HepG2 (cell line): ENCODE data around the gene ABCC1. TPM values are rescaled to one million over a fixed set of nuclear protein-coding genes. Genes with fewer than 3 reads are reported as not detected.
A peak's percentile ranks its signal among the peaks of the same experiment; 100 is the strongest.

Source experiments
- ATAC-seq: fragments of 200-7000 bp; cut with Tn5 transposase; 3 replicates; pipeline ENCODE4 v1.9.1; 2020; ENCODE audit warnings: mild to moderate bottlenecking, moderate library complexity
- BruUV-seq: library from RNA; stranded (reverse); fragments of 400-500 nt; replicated peaks from 2 replicates; lab custom pipeline; 2021; lab: Mats Ljungman, UMichigan
- CTCF ChIA-PET: fragments of 300-600 bp; formaldehyde crosslinking; extraction: SDS; loops from one replicate; lab custom pipeline; 2021; ENCODE audit warnings: low total read pairs, inconsistent platforms, low intra/inter-chr PET ratio; lab: Yijun Ruan, JAX
- POLR2A ChIA-PET: fragments of 350-600 bp; sonication (Branson Sonifier 250); formaldehyde crosslinking; loops from one replicate; lab custom pipeline; 2020; ENCODE audit warnings: antibody characterized with exemption, inconsistent platforms; lab: Yijun Ruan, JAX
- DNase-seq: peaks from one replicate; pipeline ENCODE4 v3.0.0-alpha.2; 2015; ENCODE audit warnings: low spot score
- FAIRE-seq: peaks from 3 replicates; lab custom pipeline; 2011; peaks lifted over from hg19 to GRCh38; lab: Jason Lieb, UNC
- H2AFZ ChIP-seq: one replicate; pipeline ENCODE4 v1.6.1; 2011; ENCODE audit warnings: low read length, inconsistent platforms
- H3K27ac ChIP-seq: fragments of 300-600 bp; 3 replicates; pipeline ENCODE4 v1.8.0; 2011; ENCODE audit warnings: mixed run types, mild to moderate bottlenecking, mixed read lengths, low read length, inconsistent platforms; ENCODE audit not compliant: insufficient read depth; ENCODE audit errors: extremely low read length
- H3K27me3 ChIP-seq, 2 experiments: fragments of 200-600 bp in 1 of 2; 2 replicates in 1 of 2; 3 replicates in 1 of 2; pipeline versions ENCODE4 v1.6.0 to v1.8.0; 2011; ENCODE audit warnings: low read length in 2 of 2, mild to moderate bottlenecking in 2 of 2, moderate library complexity in 2 of 2, inconsistent platforms in 1 of 2; ENCODE audit not compliant: insufficient read depth in 2 of 2, control insufficient read depth in 1 of 2
- H3K36me3 ChIP-seq, 2 experiments: fragments of 200-600 bp in 1 of 2; replicated peaks in 1 of 2; 2 replicates in 1 of 2; 3 replicates in 1 of 2; pipeline versions ENCODE4 v1.5.1 to v1.8.0; 2011; ENCODE audit warnings: low read length in 2 of 2, inconsistent platforms in 1 of 2; ENCODE audit not compliant: insufficient read depth in 2 of 2, control insufficient read depth in 1 of 2
- H3K4me1 ChIP-seq: 2 replicates; pipeline ENCODE4 v1.5.1; 2012; ENCODE audit warnings: low read length, inconsistent platforms; ENCODE audit not compliant: insufficient read depth
- H3K4me2 ChIP-seq: 2 replicates; pipeline ENCODE4 v1.6.0; 2011; ENCODE audit warnings: low read depth, low read length, inconsistent platforms
- H3K4me3 ChIP-seq, 3 experiments: fragments of 200-600 bp in 1 of 3; sonication (generic), shearing (Covaris generic) in 1 of 3; replicated peaks in 1 of 3; 2 replicates each; pipeline ENCODE4 v1.5.1; 2011 to 2016; ENCODE audit warnings: low read length in 3 of 3, inconsistent platforms in 2 of 3, low read depth in 2 of 3, mild to moderate bottlenecking in 2 of 3, control low read depth in 1 of 3, mixed read lengths in 1 of 3; ENCODE audit not compliant: insufficient read depth in 1 of 3
- H3K79me2 ChIP-seq: one replicate; pipeline ENCODE4 v1.6.1; 2011; ENCODE audit warnings: low read length, inconsistent platforms; ENCODE audit not compliant: insufficient read depth
- H3K9ac ChIP-seq: 2 replicates; pipeline ENCODE4 v1.6.0; 2011; ENCODE audit warnings: mild to moderate bottlenecking, low read depth, low read length, inconsistent platforms; ENCODE audit not compliant: insufficient read depth
- H3K9me3 ChIP-seq: 2 replicates; pipeline ENCODE4 v1.5.1; 2012; ENCODE audit warnings: mild to moderate bottlenecking, low read length
- H4K20me1 ChIP-seq: 2 replicates; pipeline ENCODE4 v1.6.0; 2011; ENCODE audit warnings: inconsistent platforms, mild to moderate bottlenecking, low read length, moderate library complexity; ENCODE audit not compliant: insufficient read depth
- ADNP ChIP-seq: sonication (generic); formaldehyde crosslinking; IDR thresholded peaks from 2 replicates; pipeline ENCODE4 v1.4.0; 2020; ENCODE audit warnings: missing genetic modification reagents
- AGO2 ChIP-seq: fragments of 200-400 bp; formaldehyde crosslinking; optimal IDR thresholded peaks from 2 replicates; pipeline ENCODE3; 2017; ENCODE audit warnings: mild to moderate bottlenecking, low read depth, low read length, moderate library complexity
- FOSL1 ChIP-seq: sonication (generic); formaldehyde crosslinking; IDR thresholded peaks from 2 replicates; pipeline ENCODE4 v1.9.0; 2021; ENCODE audit warnings: missing genetic modification reagents, borderline replicate concordance
- FOSL2 ChIP-seq: sonication (generic); formaldehyde crosslinking; IDR thresholded peaks from 2 replicates; pipeline ENCODE4 v1.4.0; 2020; ENCODE audit warnings: missing genetic modification reagents
- MYC ChIP-seq: sonication (generic); formaldehyde crosslinking; IDR thresholded peaks from 2 replicates; pipeline ENCODE4 v1.9.0; 2021; ENCODE audit warnings: missing genetic modification reagents, borderline replicate concordance
- POLR2AphosphoS5 ChIP-seq: IDR thresholded peaks from 2 replicates; pipeline ENCODE4 v1.6.1; 2012; ENCODE audit warnings: low read depth, low read length
- RXRA ChIP-seq: sonication (generic); formaldehyde crosslinking; IDR thresholded peaks from 2 replicates; pipeline ENCODE4 v1.5.1; 2020; ENCODE audit warnings: missing genetic modification reagents
- SP2 ChIP-seq: sonication (generic); formaldehyde crosslinking; IDR thresholded peaks from 2 replicates; pipeline ENCODE4 v1.5.1; 2020; ENCODE audit warnings: mild to moderate bottlenecking, missing genetic modification reagents
- ZBTB21 ChIP-seq: sonication (generic); formaldehyde crosslinking; IDR thresholded peaks from 2 replicates; pipeline ENCODE4 v1.4.0; 2020; ENCODE audit warnings: missing genetic modification reagents
- ZNF24 ChIP-seq: fragments of 450-650 bp; IDR thresholded peaks from 2 replicates; pipeline ENCODE4 v1.6.1; 2017; ENCODE audit warnings: antibody characterized with exemption, mild to moderate bottlenecking
- ZNF274 ChIP-seq: sonication (generic); formaldehyde crosslinking; IDR thresholded peaks from 2 replicates; pipeline ENCODE4 v1.5.1; 2020; ENCODE audit warnings: mild to moderate bottlenecking, missing genetic modification reagents
- ZNF501 ChIP-seq: sonication (generic); formaldehyde crosslinking; IDR thresholded peaks from 2 replicates; pipeline ENCODE4 v1.5.1; 2020; ENCODE audit warnings: mild to moderate bottlenecking, moderate library complexity, missing genetic modification reagents
- ZNF572 ChIP-seq: sonication (generic); formaldehyde crosslinking; IDR thresholded peaks from 2 replicates; pipeline ENCODE4 v1.5.1; 2020; ENCODE audit warnings: mild to moderate bottlenecking, missing genetic modification reagents
- WGBS: methylation state at CpG from one replicate; pipeline ENCODE4 v1.1.6; 2017; ENCODE audit warnings: low lambda C conversion rate; 5-methylcytosine and 5-hydroxymethylcytosine counted together
- in situ Hi-C: cut with HindIII; loops from 2 replicates; pipeline ENCODE4 v1.10.0; 2017; ENCODE audit warnings: low pct_unique_long_range_greater_than_20kb; ENCODE audit not compliant: extremely low pct_ligation_motif_present
- intact Hi-C: fragments of 100-400 bp; cut with micrococcal nuclease; formaldehyde crosslinking; loops from one replicate; pipeline ENCODE4 v1.10.0; 2022; ENCODE audit not compliant: unreplicated experiment
- polyA plus RNA-seq, 8 experiments: library from polyadenylated mRNA; depleted of rRNA in 3 of 8; stranded (reverse) in 7 of 8; unstranded in 1 of 8; fragments of >200 nt; fragmentation: Illumina TruSeq in 4 of 8; extraction: Trizol in 4 of 8; gene quantifications; 2 replicates each; pipeline versions ENCODE4 v1.2.1 to v1.2.3, GENCODE V29; 2011 to 2016; ENCODE audit warnings: low read depth in 4 of 8, missing spikeins in 1 of 8, mixed read lengths in 1 of 8; ENCODE audit not compliant: insufficient read depth in 1 of 8
- total RNA-seq, 5 experiments: library from RNA; depleted of rRNA; stranded (reverse); fragments of >200 nt; fragmentation: Illumina TruSeq; extraction: Trizol; gene quantifications; 2 replicates each; pipeline ENCODE4 v1.2.3, GENCODE V29; 2016; ENCODE audit warnings: low read depth in 1 of 5
- TF ChIP-seq, protein P1 (sequence below): fragments of 450-650 bp; IDR thresholded peaks from 2 replicates; pipeline ENCODE4 v1.6.1; 2016
- TF ChIP-seq, protein P2 (sequence below): sonication (generic); formaldehyde crosslinking; IDR thresholded peaks from 2 replicates; pipeline ENCODE4 v1.5.0; 2020; ENCODE audit warnings: mild to moderate bottlenecking, missing genetic modification reagents, moderate library complexity
- TF ChIP-seq, protein P3 (sequence below): sonication (generic); formaldehyde crosslinking; IDR thresholded peaks from 2 replicates; pipeline ENCODE4 v1.4.0; 2020; ENCODE audit warnings: missing genetic modification reagents, borderline replicate concordance

ABCC1 gene
- total and polyA plus RNA-seq, 2 of the 13 experiments (the other 11 are each of a cell fraction or from before 2014, with no cell fraction given): 13.0 to 30.6 TPM

DNA sequence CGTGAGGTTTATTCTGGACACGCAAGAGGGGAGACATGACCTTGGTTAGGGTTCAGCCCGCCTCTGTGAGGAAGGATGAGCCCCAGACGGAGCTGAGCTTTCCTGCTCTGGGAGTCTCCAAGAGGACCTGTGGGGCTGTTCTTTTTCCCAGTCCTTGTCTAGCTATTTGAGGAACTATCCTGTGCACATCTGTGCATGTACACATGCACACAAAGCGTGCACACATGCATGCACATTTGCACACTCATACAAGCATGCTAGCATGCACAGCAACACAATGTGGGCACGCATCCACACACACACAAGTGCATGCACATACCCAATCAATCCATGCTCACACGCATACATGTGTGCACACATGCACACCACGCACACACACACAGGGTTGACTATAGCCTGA is 233.5 kb downstream of the ABCC1 start (continued):
- TF ChIP-seq, protein P1, sequence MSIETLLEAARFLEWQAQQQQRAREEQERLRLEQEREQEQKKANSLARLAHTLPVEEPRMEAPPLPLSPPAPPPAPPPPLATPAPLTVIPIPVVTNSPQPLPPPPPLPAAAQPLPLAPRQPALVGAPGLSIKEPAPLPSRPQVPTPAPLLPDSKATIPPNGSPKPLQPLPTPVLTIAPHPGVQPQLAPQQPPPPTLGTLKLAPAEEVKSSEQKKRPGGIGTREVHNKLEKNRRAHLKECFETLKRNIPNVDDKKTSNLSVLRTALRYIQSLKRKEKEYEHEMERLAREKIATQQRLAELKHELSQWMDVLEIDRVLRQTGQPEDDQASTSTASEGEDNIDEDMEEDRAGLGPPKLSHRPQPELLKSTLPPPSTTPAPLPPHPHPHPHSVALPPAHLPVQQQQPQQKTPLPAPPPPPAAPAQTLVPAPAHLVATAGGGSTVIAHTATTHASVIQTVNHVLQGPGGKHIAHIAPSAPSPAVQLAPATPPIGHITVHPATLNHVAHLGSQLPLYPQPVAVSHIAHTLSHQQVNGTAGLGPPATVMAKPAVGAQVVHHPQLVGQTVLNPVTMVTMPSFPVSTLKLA: peak; percentile 76
- TF ChIP-seq FOSL1 (CRISPR knock-in tag): no peak
- TF ChIP-seq, all 625 proteins: peak for 6

DNA sequence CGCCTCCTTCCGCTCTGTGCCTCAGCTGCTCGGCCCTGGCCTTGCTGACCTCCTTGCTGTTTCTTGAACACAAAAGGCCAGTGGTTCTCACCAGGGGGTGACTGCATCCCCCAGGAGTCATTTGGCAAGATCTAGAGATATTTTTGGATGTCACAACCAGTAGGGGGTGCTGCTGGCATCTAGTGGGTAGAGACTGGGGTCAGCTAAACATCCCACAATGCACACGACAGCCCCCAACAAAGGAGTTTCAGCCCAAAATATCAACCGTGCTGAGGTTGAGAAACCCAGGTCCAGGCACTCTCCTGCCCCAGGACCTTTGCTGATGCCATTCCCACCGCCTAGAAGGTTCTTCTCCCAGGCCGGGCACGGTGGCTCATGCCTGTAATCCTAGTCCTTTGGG is 234.1 kb downstream of the ABCC1 start:
- no peak overlapping the region for H3K27ac ChIP-seq
- 0 out of 2 replicates have a peak, but pooled peaks cover 7% of the 10 kb centered on the region for H4K20me1 ChIP-seq
- no peak overlapping the region for H3K4me3 ChIP-seq
- intact Hi-C loops (no loop called here), in situ Hi-C loops (no loop called here)
- BruUV-seq: no TSS peak
- no peak for TF ChIP-seq AGO2
- TF ChIP-seq ZNF572 (CRISPR knock-in tag): peak; percentile 82; the same call in 1 of the 2 replicates
- no peak for TF ChIP-seq ZNF24
- TF ChIP-seq ZNF274: peak; percentile 32; the same call in 1 of the 2 replicates
- TF ChIP-seq ZBTB21: no peak
- peak; percentile 23; the same call in 1 of the 2 replicates for TF ChIP-seq SP2 (CRISPR knock-in tag)
- TF ChIP-seq ADNP (CRISPR knock-in tag): no peak
- TF ChIP-seq POLR2AphosphoS5: no peak
- 0 out of 2 replicates have a peak, but pooled peaks have one; percentile 7 for TF ChIP-seq FOSL2 (CRISPR knock-in tag)
- 0 out of 2 replicates have a peak, but pooled peaks have one; percentile 16 for TF ChIP-seq RXRA (CRISPR knock-in tag)
- TF ChIP-seq ZNF501 (CRISPR knock-in tag): 0 out of 2 replicates have a peak, but pooled peaks have one; percentile 38
- TF ChIP-seq, protein P2, sequence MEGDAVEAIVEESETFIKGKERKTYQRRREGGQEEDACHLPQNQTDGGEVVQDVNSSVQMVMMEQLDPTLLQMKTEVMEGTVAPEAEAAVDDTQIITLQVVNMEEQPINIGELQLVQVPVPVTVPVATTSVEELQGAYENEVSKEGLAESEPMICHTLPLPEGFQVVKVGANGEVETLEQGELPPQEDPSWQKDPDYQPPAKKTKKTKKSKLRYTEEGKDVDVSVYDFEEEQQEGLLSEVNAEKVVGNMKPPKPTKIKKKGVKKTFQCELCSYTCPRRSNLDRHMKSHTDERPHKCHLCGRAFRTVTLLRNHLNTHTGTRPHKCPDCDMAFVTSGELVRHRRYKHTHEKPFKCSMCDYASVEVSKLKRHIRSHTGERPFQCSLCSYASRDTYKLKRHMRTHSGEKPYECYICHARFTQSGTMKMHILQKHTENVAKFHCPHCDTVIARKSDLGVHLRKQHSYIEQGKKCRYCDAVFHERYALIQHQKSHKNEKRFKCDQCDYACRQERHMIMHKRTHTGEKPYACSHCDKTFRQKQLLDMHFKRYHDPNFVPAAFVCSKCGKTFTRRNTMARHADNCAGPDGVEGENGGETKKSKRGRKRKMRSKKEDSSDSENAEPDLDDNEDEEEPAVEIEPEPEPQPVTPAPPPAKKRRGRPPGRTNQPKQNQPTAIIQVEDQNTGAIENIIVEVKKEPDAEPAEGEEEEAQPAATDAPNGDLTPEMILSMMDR (CRISPR knock-in tag): peak; percentile 55
- TF ChIP-seq, protein P3, sequence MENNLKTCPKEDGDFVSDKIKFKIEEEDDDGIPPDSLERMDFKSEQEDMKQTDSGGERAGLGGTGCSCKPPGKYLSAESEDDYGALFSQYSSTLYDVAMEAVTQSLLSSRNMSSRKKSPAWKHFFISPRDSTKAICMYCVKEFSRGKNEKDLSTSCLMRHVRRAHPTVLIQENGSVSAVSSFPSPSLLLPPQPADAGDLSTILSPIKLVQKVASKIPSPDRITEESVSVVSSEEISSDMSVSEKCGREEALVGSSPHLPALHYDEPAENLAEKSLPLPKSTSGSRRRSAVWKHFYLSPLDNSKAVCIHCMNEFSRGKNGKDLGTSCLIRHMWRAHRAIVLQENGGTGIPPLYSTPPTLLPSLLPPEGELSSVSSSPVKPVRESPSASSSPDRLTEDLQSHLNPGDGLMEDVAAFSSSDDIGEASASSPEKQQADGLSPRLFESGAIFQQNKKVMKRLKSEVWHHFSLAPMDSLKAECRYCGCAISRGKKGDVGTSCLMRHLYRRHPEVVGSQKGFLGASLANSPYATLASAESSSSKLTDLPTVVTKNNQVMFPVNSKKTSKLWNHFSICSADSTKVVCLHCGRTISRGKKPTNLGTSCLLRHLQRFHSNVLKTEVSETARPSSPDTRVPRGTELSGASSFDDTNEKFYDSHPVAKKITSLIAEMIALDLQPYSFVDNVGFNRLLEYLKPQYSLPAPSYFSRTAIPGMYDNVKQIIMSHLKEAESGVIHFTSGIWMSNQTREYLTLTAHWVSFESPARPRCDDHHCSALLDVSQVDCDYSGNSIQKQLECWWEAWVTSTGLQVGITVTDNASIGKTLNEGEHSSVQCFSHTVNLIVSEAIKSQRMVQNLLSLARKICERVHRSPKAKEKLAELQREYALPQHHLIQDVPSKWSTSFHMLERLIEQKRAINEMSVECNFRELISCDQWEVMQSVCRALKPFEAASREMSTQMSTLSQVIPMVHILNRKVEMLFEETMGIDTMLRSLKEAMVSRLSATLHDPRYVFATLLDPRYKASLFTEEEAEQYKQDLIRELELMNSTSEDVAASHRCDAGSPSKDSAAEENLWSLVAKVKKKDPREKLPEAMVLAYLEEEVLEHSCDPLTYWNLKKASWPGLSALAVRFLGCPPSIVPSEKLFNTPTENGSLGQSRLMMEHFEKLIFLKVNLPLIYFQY: no peak
- TF ChIP-seq MYC (CRISPR knock-in tag): 0 out of 2 replicates have a peak, but pooled peaks have one; percentile 15
- POLR2A ChIA-PET: no interaction called here
- H3K9ac ChIP-seq: no peak overlapping the region
- H3K4me1 ChIP-seq: no peaks in the 10 kb centered on the region
- no peak overlapping the region for H3K4me2 ChIP-seq
- H3K27me3 ChIP-seq: no peaks in the 10 kb centered on the region
- no peaks in the 10 kb centered on the region for H3K9me3 ChIP-seq
- H2AFZ ChIP-seq: no peak overlapping the region
- DNase-seq (no peak), ATAC-seq (peak; percentile 9; the same call in 2 of the 3 replicates), FAIRE-seq (peak; percentile 12)
- CTCF ChIA-PET: no interaction called here
- peaks cover 57 to 87% of the 10 kb centered on the region in 2 experiments for H3K36me3 ChIP-seq
- WGBS: 96% methylated on average over 8 of the region's 8 CpGs
- no peaks in the 10 kb centered on the region for H3K79me2 ChIP-seq
